Ishikawa (cell line): ENCODE data around the gene NTM.

ENCODE experiments used
- CREB1 ChIP-seq: IDR thresholded peaks from 2 replicates; pipeline ENCODE4 v1.6.1; 2012; ENCODE audit warnings: low read depth
- EP300 ChIP-seq: IDR thresholded peaks from 2 replicates; pipeline ENCODE4 v1.6.1; 2012; ENCODE audit warnings: borderline replicate concordance
- TCF12 ChIP-seq: IDR thresholded peaks from 2 replicates; pipeline ENCODE4 v1.6.1; 2012; ENCODE audit warnings: low read depth
- YY1 ChIP-seq: IDR thresholded peaks from 2 replicates; pipeline ENCODE4 v1.6.1; 2012; ENCODE audit warnings: low read depth

DNA sequence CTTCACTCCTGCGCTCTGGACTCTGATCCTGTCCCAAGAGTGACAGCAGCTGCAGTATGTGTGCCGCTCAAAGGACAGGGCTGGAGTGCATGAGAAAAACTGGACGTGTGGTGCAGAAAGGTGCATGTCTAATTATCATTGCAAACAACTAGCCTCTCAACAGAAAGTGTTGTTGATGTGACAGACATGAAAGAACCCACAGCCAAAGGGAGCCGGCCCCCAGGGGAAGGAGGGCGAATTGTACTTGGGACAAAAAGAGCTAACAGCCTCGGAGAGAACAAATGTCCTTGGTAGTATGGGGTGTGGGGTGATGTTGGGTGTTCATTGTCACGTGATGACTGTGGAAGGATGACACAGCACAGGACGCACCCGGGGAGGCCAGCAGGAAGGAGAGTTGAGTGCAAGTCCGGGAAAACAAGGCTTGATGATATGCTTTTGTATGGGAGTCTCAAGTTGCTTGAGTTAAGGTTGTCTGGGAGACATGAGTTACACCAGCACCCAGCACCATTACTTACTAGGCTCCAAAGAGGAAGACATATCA, 325.5 kb downstream of the NTM start:
- TF ChIP-seq YY1, result no peak
- no peak for TF ChIP-seq EP300
- TF ChIP-seq CREB1, result no peak
- TF ChIP-seq TCF12, result no peak
